ENCODE results near the gene BRAT1.

DNA sequence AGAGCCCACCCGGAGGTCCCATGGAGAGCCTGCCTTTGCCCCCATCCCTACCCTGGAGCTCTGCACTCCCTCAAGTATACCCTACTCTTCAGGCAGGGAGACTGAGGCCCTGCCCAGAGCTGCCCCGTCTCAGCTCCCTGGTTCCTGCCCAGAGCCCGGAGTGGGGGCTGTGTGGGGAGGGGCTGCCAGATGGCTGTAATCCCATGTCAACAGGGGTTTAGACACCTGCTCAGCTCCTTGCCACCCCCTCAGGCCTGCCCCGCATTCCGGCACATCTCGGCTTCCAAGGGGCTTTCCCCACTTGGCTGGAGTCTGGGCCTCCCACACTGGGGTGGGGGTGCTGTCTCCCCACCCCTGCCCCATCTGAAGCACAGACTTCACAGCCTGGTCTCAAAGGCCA lies 56.6 kb downstream of the BRAT1 start:
- TF ChIP-seq, protein P1, sequence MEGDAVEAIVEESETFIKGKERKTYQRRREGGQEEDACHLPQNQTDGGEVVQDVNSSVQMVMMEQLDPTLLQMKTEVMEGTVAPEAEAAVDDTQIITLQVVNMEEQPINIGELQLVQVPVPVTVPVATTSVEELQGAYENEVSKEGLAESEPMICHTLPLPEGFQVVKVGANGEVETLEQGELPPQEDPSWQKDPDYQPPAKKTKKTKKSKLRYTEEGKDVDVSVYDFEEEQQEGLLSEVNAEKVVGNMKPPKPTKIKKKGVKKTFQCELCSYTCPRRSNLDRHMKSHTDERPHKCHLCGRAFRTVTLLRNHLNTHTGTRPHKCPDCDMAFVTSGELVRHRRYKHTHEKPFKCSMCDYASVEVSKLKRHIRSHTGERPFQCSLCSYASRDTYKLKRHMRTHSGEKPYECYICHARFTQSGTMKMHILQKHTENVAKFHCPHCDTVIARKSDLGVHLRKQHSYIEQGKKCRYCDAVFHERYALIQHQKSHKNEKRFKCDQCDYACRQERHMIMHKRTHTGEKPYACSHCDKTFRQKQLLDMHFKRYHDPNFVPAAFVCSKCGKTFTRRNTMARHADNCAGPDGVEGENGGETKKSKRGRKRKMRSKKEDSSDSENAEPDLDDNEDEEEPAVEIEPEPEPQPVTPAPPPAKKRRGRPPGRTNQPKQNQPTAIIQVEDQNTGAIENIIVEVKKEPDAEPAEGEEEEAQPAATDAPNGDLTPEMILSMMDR (IDR thresholded peaks at IDR 0.05; ENCODE audit: low read length): no peak
- no peak for TF ChIP-seq EZH2 (IDR thresholded peaks at IDR 0.05; ENCODE audit: borderline replicate concordance, low read length)
